NOMO-1 treated with dmso at 0.1 percent for 144 hours (cell line): Measurements from ENCODE around the gene PLXND1.

Experiments used
- DNase-seq: peaks from one replicate; lab custom pipeline; 2025; ENCODE audit not compliant: unreplicated experiment; lab: John Stamatoyannopoulos, UW

Gene PLXND1

GRCh38 chr3:129629011-129629410, 22.5 kb upstream of the PLXND1 start:
- DNase-seq: no peak

GRCh38 chr3:129628169-129628522, 21.7 kb upstream of the PLXND1 start:
- no peak for DNase-seq

- DNase-seq: peak; percentile 93
Measured at GRCh38 chr3:129627350-129628168, 21.1 kb upstream of the PLXND1 start.

- peak; percentile 94 for DNase-seq
Measured at GRCh38 chr3:129626744-129627349, 20.4 kb upstream of the PLXND1 start.

GRCh38 chr3:129625072-129625874, 18.8 kb upstream of the PLXND1 start:
- DNase-seq: no peak

GRCh38 chr3:129624347-129625071, 18.0 kb upstream of the PLXND1 start:
- no peak for DNase-seq

GRCh38 chr3:129623447-129624118, 17.1 kb upstream of the PLXND1 start:
- DNase-seq: no peak

- DNase-seq: no peak
Measured at GRCh38 chr3:129622933-129623332, 16.5 kb upstream of the PLXND1 start.

- no peak for DNase-seq
Measured at GRCh38 chr3:129622226-129622874, 15.9 kb upstream of the PLXND1 start.

- DNase-seq: no peak
Measured at GRCh38 chr3:129621626-129622225, 15.2 kb upstream of the PLXND1 start.

GRCh38 chr3:129620828-129621559, 14.5 kb upstream of the PLXND1 start:
- DNase-seq: no peak

GRCh38 chr3:129619726-129620162, 13.3 kb upstream of the PLXND1 start:
- DNase-seq: peak; percentile 82

- no peak for DNase-seq
Measured at GRCh38 chr3:129618901-129619671, 12.6 kb upstream of the PLXND1 start.

- DNase-seq: no peak
Measured at GRCh38 chr3:129618186-129618820, 11.8 kb upstream of the PLXND1 start.

- DNase-seq: no peak
Measured at GRCh38 chr3:129617381-129618185, 11.1 kb upstream of the PLXND1 start.

GRCh38 chr3:129616713-129617112, 10.2 kb upstream of the PLXND1 start:
- no peak for DNase-seq

- DNase-seq: no peak
Measured at GRCh38 chr3:129616291-129616690, 9.8 kb upstream of the PLXND1 start.
